Stimulated activated memory B cell treated with anti-CD40 and anti-IgM and Interleukin-4, amounts not matched to agents 10 μg/mL and 1 μg/mL and 100 μg/mL, for 72 hours (primary cell): Measurements from ENCODE around the gene TXNL4A.
"Not testable (repeated sequence)": the region's sequence is repeated elsewhere in the genome, so short reads cannot be mapped to it uniquely, and the experiment has no call there.

Experiments
- ATAC-seq: fragments of 150-1000 bp; cut with Tn5 transposase; 2 replicates; pipeline ENCODE4 v1.10.0; 2021
- H3K27ac Mint-ChIP-seq: one replicate; pipeline ENCODE4 v1.8.0; 2022; ENCODE audit warnings: mild to moderate bottlenecking, mixed read lengths
- H3K27me3 Mint-ChIP-seq: one replicate; pipeline ENCODE4 v1.8.0; 2022; ENCODE audit warnings: mixed read lengths
- H3K36me3 Mint-ChIP-seq: one replicate; pipeline ENCODE4 v1.8.0; 2022; ENCODE audit warnings: mixed read lengths
- H3K4me1 Mint-ChIP-seq: one replicate; pipeline ENCODE4 v1.8.0; 2022; ENCODE audit warnings: mixed read lengths
- H3K4me3 Mint-ChIP-seq: one replicate; pipeline ENCODE4 v1.8.0; 2022; ENCODE audit warnings: mild to moderate bottlenecking, moderate library complexity, mixed read lengths
- H3K9me3 Mint-ChIP-seq: one replicate; pipeline ENCODE4 v1.8.0; 2022; ENCODE audit warnings: mixed read lengths

TXNL4A gene

GRCh38 chr18:79988451-79989194, at the start of gene TXNL4A:
Gene TXNL4A, minus strand, starts transcription at chr18:79988563. Its CDS starts 171 bp downstream, at chr18:79988392.
- Mint-ChIP-seq H3K4me1 (peaks cover 41% of the 10 kb centered on the region), H3K27ac (peak within 1 kb of the TSS; percentile 91), H3K9me3 (no peaks in the 10 kb centered on the region), H3K27me3 (no peaks in the 10 kb centered on the region), H3K4me3 (peak within 1 kb of the TSS; percentile 92), H3K36me3 (peaks cover 22% of the 10 kb centered on the region)
- peak; percentile 99 for ATAC-seq

- Mint-ChIP-seq H3K36me3 (peaks cover 49% of the 10 kb centered on the region), H3K4me1 (peaks cover 32% of the 10 kb centered on the region), H3K9me3 (no peaks in the 10 kb centered on the region), H3K27ac (no peak overlapping the region), H3K4me3 (no peak overlapping the region), H3K27me3 (no peaks in the 10 kb centered on the region)
- ATAC-seq = no peak
These were observed 48.9 kb upstream of the TXNL4A start for GRCh38 chr18:80037300-80037699.

GRCh38 chr18:80035997-80036396, 47.6 kb upstream of the TXNL4A start:
- Mint-ChIP-seq H3K27me3 (no peaks in the 10 kb centered on the region), H3K27ac (no peak overlapping the region), H3K36me3 (peaks cover 37% of the 10 kb centered on the region), H3K9me3 (no peaks in the 10 kb centered on the region), H3K4me3 (no peak overlapping the region), H3K4me1 (peaks cover 33% of the 10 kb centered on the region)
- ATAC-seq = no peak

GRCh38 chr18:80034852-80035406, 46.6 kb upstream of the TXNL4A start:
- no peaks in the 10 kb centered on the region for H3K27me3 Mint-ChIP-seq
- H3K4me1 Mint-ChIP-seq = peaks cover 33% of the 10 kb centered on the region
- ATAC-seq = no peak
- no peaks in the 10 kb centered on the region for H3K9me3 Mint-ChIP-seq
- H3K27ac Mint-ChIP-seq = peak overlapping the region; percentile 81
- peaks cover 28% of the 10 kb centered on the region for H3K36me3 Mint-ChIP-seq
- peak overlapping the region; percentile 79 for H3K4me3 Mint-ChIP-seq

- ATAC-seq = peak; percentile 91
- peak within 1 kb of the TSS; percentile 79 for H3K4me3 Mint-ChIP-seq
- H3K36me3 Mint-ChIP-seq = peaks cover 27% of the 10 kb centered on the region
- peaks cover 33% of the 10 kb centered on the region for H3K4me1 Mint-ChIP-seq
- H3K9me3 Mint-ChIP-seq = peaks cover 3% of the 10 kb centered on the region
- H3K27ac Mint-ChIP-seq = peak within 1 kb of the TSS; percentile 81
- H3K27me3 Mint-ChIP-seq = no peaks in the 10 kb centered on the region
These were observed 45.9 kb upstream of the TXNL4A start, which contains the start of gene RBFA for GRCh38 chr18:80034068-80034851. Gene RBFA, plus strand, starts transcription at chr18:80034434. Its CDS starts 62 bp downstream, at chr18:80034496.

GRCh38 chr18:80033181-80034067, 45.1 kb upstream of the TXNL4A start:
- peak overlapping the region; percentile 81 for H3K27ac Mint-ChIP-seq
- peak; percentile 81 for ATAC-seq
- H3K36me3 Mint-ChIP-seq = peaks cover 24% of the 10 kb centered on the region
- H3K9me3 Mint-ChIP-seq = peaks cover 3% of the 10 kb centered on the region
- no peaks in the 10 kb centered on the region for H3K27me3 Mint-ChIP-seq
- H3K4me1 Mint-ChIP-seq = peaks cover 33% of the 10 kb centered on the region
- H3K4me3 Mint-ChIP-seq = peak overlapping the region; percentile 79

GRCh38 chr18:80029690-80030089, 41.3 kb upstream of the TXNL4A start:
- Mint-ChIP-seq H3K9me3 (peaks cover 13% of the 10 kb centered on the region), H3K27me3 (no peaks in the 10 kb centered on the region), H3K36me3 (peaks cover 39% of the 10 kb centered on the region), H3K4me1 (peaks cover 16% of the 10 kb centered on the region), H3K27ac (no peak overlapping the region), H3K4me3 (no peak overlapping the region)
- ATAC-seq = no peak

- Mint-ChIP-seq H3K9me3 (peaks cover 17% of the 10 kb centered on the region), H3K36me3 (peaks cover 46% of the 10 kb centered on the region)
- not testable (repeated sequence) for H3K4me1 Mint-ChIP-seq, H3K4me3 Mint-ChIP-seq, ATAC-seq, H3K27me3 Mint-ChIP-seq, H3K27ac Mint-ChIP-seq
These were observed 39.4 kb upstream of the TXNL4A start for GRCh38 chr18:80027719-80028118.

GRCh38 chr18:80026363-80026762, 38.0 kb upstream of the TXNL4A start:
- H3K4me1 Mint-ChIP-seq = no peaks in the 10 kb centered on the region
- H3K27ac Mint-ChIP-seq = no peak overlapping the region
- ATAC-seq = no peak
- H3K4me3 Mint-ChIP-seq = no peak overlapping the region
- no peaks in the 10 kb centered on the region for H3K27me3 Mint-ChIP-seq
- H3K36me3 Mint-ChIP-seq = peaks cover 46% of the 10 kb centered on the region
- peaks cover 17% of the 10 kb centered on the region for H3K9me3 Mint-ChIP-seq

- Mint-ChIP-seq H3K36me3 (peaks cover 45% of the 10 kb centered on the region), H3K27ac (no peak overlapping the region), H3K4me1 (no peaks in the 10 kb centered on the region), H3K4me3 (no peak overlapping the region), H3K27me3 (no peaks in the 10 kb centered on the region), H3K9me3 (peaks cover 22% of the 10 kb centered on the region)
- no peak for ATAC-seq
These were observed 34.8 kb upstream of the TXNL4A start for GRCh38 chr18:80023173-80023572.

- no peak for ATAC-seq
- no peaks in the 10 kb centered on the region for H3K27me3 Mint-ChIP-seq
- H3K4me3 Mint-ChIP-seq = no peak overlapping the region
- H3K9me3 Mint-ChIP-seq = peaks cover 24% of the 10 kb centered on the region
- H3K4me1 Mint-ChIP-seq = no peaks in the 10 kb centered on the region
- H3K27ac Mint-ChIP-seq = no peak overlapping the region
- H3K36me3 Mint-ChIP-seq = peaks cover 48% of the 10 kb centered on the region
These were observed 34.2 kb upstream of the TXNL4A start for GRCh38 chr18:80022613-80023012.

- no peak overlapping the region for H3K27ac Mint-ChIP-seq
- no peak for ATAC-seq
- no peaks in the 10 kb centered on the region for H3K4me1 Mint-ChIP-seq
- no peaks in the 10 kb centered on the region for H3K27me3 Mint-ChIP-seq
- H3K36me3 Mint-ChIP-seq = peaks cover 28% of the 10 kb centered on the region
- no peak overlapping the region for H3K4me3 Mint-ChIP-seq
- peaks cover 19% of the 10 kb centered on the region for H3K9me3 Mint-ChIP-seq
These were observed 24.4 kb upstream of the TXNL4A start for GRCh38 chr18:80012714-80013113.

GRCh38 chr18:80011496-80012137, 23.3 kb upstream of the TXNL4A start:
- ATAC-seq, H3K4me1 Mint-ChIP-seq, H3K27me3 Mint-ChIP-seq, H3K27ac Mint-ChIP-seq, H3K4me3 Mint-ChIP-seq: not testable (repeated sequence)
- Mint-ChIP-seq H3K36me3 (peaks cover 28% of the 10 kb centered on the region), H3K9me3 (peaks cover 25% of the 10 kb centered on the region)

- peaks cover 28% of the 10 kb centered on the region for H3K9me3 Mint-ChIP-seq
- H3K4me3 Mint-ChIP-seq = no peak overlapping the region
- H3K4me1 Mint-ChIP-seq = no peaks in the 10 kb centered on the region
- ATAC-seq = no peak
- no peaks in the 10 kb centered on the region for H3K27me3 Mint-ChIP-seq
- no peak overlapping the region for H3K27ac Mint-ChIP-seq
- H3K36me3 Mint-ChIP-seq = peaks cover 28% of the 10 kb centered on the region
These were observed 22.2 kb upstream of the TXNL4A start for GRCh38 chr18:80010551-80010906.
